GM18519 (cell line): ENCODE data around the gene PUDP.

Experiments
- ATAC-seq: cut with Tn5 transposase; IDR thresholded peaks from one replicate; pipeline ENCODE4 v1.9.1; 2021; ENCODE audit warnings: mild to moderate bottlenecking, moderate library complexity; ENCODE audit not compliant: unreplicated experiment, low FRiP score

PUDP gene

GRCh38 chrX:7077241-7078230, 70.4 kb downstream of the PUDP start:
- ATAC-seq: no peak

- no peak for ATAC-seq
Observed at GRCh38 chrX:7076245-7076661, 71.7 kb downstream of the PUDP start.

DNA sequence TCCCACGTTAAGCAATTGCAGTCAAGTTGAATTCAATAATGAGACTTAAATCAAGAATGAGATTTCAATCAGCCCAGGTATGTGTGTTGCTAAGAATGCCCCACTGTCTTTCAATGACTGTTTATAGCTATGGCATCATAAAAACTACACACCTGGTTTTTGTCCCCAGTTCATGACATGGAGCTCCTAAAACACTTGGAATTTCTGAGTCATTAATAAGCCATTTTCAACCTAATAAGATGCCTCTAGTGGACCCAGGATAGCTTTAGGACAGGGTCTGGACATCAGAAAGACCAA, 73.1 kb downstream of the PUDP start:
- no peak for ATAC-seq

DNA sequence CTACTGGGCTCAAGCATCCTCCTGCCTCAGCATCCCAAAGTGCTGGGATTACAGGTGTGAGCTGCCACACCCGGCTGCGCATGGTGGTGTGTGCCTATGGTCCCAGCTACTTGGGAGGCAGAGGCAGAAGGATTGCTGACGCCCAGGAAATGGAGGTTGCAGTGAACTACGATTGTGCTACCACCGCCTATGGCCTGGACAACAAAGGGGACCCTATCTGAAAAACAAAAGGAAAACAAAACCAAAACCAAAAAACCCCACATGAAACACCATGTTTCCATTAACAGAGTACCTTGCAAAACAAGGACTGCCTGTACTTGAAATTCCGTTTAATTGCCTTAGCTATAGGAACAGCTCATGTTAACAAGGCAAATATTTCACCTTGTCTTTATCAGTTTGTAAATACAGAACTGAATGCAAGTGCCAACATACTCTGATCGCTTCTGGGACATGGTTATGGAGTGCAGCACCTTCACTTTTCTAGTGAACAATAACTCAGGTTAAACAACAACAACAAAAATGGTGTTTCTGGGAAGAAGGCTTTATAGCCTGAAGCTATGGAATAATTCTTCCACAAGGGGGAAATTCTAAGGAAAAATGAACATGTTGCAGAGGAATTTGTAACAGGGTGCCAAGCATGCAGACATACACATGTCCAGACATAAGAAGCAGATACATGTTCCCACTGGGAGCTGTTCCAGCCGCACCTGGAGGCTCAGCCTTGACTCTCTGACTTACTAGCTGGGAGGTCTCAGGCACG, 73.6 kb downstream of the PUDP start:
- no peak for ATAC-seq

- no peak for ATAC-seq
Observed at GRCh38 chrX:7073336-7073735, 74.6 kb downstream of the PUDP start.

DNA sequence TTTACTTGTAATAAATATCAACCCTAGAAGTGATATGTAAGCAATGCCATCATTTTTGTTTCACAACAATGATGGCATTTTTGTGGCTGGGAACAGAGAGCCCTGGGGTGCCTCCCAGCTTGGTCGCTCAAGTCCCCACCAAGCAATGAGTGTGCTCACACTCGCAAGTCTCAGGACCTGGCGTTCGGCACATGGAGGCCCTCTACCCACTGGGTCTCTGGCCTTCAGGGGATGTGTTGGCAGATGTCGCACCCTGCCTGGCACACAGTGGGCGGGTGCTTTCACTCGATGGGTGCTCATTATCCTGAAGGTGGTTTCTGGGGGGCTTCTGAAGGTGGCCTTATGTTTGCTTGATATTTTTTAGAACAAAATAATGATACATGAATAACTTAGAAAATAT, 75.1 kb downstream of the PUDP start:
- ATAC-seq: no peak

DNA sequence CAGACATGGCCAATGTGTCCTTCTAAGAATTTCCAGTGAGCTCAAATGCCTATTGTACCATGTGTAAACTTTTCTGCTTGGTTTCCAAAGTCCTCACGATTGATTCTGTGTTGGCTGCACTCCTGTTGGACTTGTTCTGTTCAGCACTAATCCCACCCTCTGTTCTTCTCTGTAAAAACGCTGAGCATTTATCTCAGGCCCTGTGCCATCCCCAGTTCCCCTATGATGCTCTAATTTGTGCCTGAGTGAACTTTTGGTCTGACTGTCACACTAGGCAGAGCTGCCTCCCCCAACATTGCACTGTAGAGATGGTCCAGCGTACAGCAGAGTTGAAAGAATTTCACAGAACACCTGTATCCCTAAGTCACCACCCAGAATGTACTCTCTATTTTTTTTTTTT, 76.6 kb downstream of the PUDP start:
- ATAC-seq: no peak

DNA sequence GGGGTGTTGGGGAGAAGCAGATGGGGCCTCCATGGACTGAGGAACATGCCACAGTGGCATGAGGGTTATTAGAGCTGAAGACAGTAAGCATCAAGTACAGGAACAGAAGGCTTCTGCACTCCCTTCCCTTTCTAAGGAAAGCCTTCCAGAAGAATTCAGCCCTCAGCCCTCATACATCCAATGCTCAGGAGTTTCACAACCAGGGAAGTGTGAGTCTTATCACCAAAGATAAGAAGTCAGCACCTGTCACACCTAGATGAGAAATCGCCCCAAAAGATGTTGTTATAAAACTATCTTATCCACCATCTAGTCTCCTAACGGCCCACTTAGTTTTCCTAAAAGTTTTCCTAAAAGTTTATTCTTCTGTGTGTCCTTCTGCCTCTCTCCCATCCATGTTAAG, 78.4 kb downstream of the PUDP start:
- ATAC-seq: no peak

- no peak for ATAC-seq
Observed at GRCh38 chrX:7068939-7069367, 79.0 kb downstream of the PUDP start.

DNA sequence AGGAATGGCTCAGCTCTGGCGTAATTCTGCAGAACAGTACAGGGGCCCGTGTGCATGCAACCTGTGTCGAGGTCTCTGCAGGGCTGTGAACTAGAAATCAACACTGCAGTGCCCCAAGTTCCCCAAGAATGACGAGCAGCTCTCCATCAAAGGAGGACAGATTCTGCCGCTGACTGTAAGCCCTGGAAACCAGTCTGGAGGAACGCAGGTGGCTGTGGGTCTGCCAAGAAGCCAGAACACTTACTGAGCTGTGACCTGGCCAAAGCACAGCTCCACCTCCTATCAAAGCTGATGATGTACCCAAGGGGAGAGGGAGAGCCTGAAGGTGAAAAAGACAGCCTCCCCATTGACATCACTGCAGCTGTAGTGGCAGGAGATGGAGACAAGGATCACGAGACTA, 80.7 kb downstream of the PUDP start:
- no peak for ATAC-seq

DNA sequence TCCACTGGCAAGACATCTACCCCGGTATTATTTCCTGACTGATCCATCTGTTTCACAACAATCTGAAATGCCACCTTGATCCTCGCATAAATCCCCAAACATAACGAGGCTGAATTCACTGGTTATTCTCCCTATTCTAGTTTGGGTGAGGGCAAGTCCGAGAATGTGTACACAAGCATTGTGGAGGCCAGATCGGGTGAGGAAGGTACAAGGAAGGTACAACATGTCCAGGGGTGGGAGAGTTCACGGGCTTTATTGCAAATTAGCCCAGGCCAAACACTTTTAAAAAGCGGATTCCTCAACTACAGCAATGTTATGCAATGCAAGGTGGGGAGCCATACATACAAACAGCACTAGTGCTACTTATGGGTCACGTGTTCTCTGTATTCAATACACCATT, 82.5 kb downstream of the PUDP start:
- no peak for ATAC-seq

DNA sequence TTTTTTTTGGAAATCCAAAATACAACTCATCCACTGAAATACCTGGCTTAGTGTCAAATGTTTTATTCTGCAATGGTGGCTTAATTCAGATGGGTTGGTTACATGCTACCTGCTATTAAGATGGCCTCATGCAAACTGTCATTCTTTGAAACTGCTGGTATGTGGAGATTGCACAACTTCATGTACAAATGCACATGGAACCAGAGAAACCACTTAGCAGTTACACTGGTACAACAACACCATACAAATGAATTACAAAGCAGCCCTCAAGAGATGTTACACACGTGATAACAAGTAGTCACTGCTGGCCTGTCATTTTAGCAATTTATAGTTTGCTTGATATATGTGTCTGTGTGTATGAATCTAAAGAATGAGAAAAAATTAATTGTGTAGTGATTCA, 85.0 kb downstream of the PUDP start:
- ATAC-seq: no peak

GRCh38 chrX:7062276-7062675, 85.7 kb downstream of the PUDP start:
- no peak for ATAC-seq

- no peak for ATAC-seq
Observed at GRCh38 chrX:7061429-7061828, 86.5 kb downstream of the PUDP start.

DNA sequence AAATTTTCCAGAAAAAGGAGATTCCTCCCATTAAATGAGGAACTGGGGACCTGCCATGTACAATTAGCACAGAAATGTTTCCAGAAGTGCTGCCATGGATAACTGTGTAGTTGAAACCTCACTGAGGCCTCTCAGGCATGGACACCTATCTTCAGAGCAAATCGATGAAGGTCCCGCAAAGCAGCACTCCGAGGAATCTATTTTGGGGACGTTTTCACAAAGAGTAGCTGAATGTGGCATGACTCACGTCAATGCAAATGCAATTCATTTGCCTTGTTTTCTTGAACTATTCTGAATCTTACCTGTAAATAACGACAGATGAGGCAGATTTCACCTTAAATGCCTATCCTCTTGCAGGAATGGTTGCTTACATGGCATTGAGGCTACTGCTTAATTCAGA, 87.5 kb downstream of the PUDP start:
- ATAC-seq: no peak

DNA sequence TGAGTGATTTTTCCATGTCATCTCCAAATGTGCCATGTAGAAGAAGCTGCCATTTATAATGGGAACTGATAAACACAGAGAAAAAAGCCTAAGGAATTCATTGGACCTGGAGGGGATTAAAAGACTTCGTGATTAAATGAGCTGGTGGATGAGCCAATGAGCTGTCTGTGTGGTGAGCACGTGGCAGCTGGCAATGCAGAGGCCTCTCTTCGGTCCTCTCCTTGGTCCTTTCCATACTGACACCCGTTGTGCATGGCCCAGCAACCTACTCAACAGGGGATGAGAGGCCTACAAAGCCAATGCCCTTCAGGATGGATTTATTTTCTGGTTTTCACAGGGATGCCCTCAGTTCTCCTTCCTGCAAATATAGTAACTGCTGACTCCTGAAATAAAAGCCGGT, 88.1 kb downstream of the PUDP start:
- no peak for ATAC-seq

DNA sequence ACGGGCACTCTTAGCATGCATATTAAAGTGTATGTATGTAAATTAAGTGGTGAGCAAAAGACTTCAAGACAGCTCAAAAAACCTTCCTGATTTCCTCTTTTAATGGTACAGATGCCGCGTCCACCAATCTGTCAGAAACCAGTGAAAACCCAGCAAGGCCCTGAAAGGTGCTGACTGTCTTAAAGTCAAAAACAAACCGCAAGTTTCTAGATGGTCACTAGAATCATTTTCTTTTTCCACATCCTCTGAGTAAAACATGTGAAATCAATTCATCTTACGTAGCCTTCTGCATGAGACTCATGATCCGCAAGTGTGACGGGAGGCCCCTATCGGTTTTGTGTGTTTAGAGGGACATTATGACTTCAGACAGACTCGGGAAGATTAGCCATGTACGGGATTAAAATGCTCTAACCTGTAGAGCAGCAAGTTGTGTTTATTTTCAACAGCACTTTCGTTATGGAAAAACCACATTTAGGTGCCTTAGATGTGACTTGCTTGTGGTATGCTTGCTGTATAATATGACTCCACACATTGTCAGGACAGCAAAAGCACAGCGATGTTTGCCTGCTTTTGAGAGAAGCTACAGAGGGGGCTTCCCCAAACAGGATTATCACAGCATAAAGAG, 88.6 kb downstream of the PUDP start:
- ATAC-seq: peak; percentile 91

GRCh38 chrX:7055386-7056137, 92.4 kb downstream of the PUDP start:
- ATAC-seq: no peak

DNA sequence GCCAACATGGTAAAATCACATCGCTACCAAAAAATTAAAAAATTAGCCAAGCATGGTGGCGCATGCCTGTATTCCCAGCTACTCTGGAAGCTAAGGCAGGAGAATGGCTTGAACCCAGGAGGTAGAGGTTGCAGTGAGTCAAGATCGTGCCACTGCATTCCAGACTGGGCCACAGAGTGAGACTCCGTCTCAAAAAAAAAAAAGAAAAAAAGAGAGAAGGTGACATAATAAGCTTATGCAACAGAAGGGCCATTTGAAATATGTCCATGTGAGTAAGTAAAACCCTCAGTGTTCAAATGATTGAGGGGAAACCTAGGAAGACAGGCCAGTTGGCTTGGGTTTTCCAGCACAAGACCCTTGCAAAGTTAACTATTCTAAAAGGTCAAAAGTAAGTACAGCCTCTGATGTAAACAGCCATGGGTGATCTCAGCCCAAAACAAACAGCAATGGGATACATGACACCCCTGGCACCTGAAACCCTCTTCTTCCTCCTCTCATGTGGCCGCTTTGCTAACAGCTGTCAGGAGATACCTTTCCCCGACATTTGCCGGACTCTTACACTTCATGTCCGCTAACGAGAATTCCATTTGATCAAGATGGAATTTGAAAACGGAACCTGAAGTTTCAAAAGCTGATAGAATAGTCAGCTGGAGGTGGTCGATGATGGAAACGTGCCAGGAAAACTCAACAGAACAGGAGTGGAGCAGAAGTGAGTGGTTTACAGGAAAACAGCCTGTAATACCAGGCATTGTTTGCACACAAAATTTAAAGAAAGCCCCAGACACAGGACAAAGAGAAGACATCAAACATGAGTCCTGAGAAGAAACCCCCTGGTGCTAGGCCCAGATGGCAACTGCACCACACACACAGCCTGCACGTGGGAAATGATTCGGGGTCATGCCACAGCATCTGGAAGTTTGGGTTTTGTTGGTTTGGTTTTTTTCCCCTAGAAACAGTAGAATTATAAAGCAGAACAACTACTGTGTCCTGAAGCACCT, 93.4 kb downstream of the PUDP start:
- no peak for ATAC-seq
